ENCODE results near the gene IFNGR2.
"Not testable (repeated sequence)": the region's sequence is repeated elsewhere in the genome, so short reads cannot be mapped to it uniquely, and the experiment has no call there.

Gene IFNGR2

GRCh38 chr21:33403786-33404585 lies 773 bp downstream of the IFNGR2 start:
- DNase-seq: no peak

DNA sequence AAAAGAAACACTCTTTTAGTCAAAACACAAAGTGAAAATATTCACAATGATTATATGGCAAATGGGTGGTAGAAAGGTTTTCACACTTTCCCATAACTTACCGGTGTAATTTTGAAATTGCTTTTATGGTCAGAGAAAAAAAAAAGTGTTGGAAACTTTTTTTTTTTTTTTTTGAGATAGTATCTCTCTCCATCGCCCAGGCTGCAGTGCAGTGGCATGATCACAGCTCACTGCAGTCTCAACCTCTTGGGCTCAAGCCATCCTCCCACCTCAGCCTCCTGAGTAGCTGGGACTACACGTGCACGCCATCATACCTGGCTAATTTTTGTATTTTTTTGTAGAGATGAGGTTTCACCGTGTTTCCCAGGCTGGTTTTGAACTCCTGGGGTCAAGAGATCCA lies 3.3 kb downstream of the IFNGR2 start:
- DNase-seq: no peak

GRCh38 chr21:33411949-33412430 lies 8.8 kb downstream of the IFNGR2 start:
- DNase-seq: no peak

DNA sequence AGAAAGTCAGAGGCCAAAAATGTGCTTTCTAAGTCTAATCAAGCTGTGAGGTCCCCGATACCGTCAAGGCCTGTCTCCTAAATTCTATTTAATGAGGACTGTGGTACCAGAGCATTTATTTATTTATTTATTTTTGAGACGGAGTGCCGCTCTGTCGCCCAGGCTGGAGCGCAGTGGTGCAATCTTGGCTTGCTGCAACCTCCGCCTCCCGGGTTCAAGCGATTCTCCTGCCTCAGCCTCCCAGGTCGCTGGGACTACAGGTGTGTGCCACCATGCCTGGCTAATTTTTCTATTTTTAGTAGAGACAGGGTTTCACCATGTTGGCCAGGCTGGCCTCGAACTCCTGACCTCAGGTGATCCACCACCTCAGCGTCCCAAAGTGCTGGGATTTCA lies 9.2 kb downstream of the IFNGR2 start:
- DNase-seq: not testable (repeated sequence)

DNA sequence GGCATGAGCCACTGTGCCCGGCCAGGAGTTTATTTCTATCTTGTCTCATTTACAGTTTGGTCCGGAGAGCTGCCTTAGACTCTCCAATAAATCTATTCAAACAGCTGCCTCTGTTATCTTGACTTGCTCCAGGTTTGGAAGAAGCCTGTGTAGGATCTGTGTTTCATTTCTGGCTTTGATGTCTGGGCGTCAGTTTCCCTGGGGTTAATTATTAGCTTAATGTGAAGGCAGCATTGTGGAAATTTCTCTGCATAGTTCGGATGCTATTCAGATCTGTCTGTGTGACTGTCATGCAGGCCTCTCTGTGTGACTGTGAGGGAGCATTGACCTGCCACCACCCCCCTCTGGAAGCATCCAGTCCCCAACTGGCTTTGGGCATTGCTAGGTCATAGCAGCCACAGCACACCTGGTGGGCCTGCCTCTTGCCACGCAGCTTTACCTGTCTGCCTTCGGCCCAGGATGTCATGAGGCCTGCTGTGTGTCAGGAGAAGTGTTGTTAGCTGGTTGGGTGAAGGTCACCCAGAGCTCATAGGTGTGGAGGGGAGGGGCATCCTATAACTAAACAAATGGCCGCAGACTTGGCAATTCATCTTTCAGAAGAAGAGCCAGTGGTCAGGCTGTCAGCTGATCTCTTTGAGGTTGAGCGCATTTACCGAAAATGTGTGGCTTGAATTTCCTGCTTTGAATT lies 9.8 kb downstream of the IFNGR2 start:
- no peak for DNase-seq

DNA sequence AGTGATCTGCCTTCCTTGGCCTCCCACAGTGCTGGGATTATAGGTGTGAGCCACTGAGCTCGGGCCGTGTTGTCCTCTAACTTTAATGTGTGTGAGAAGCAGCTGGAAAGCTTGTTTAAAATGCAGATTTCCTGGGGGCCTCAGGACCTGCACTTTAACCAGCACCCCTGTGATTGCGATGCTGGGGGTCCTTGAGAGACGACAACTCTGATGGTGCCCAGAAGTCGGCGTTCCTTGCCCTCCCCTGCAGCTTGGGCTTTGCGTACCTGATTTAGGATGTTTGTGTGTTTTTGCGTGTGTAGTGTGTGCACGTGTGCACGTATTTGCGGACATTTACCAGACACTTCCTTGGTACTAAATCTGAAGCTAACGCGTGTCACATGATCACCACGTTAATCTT lies 10.9 kb downstream of the IFNGR2 start:
- no peak for DNase-seq

- no peak for DNase-seq
Observed at GRCh38 chr21:33414926-33415325, 11.7 kb downstream of the IFNGR2 start.

DNA sequence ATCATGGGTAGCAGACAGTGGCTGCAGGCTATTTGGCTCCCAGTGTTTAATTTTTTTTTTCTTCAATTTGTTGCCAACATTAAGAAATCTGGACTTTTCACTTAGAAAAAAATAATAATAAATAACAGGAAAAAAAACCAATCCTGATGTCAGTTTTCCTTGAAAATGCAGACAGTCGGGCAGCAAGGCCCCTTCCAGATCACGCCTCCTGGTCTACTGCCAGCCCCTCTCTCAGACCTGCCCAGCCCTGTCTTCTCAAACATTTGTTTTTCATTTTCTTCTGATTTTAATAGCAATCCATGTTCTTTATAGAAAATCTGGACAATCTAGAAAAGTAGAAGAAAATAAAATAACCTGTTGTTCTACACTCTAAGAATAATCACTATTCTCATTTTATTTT lies 15.5 kb downstream of the IFNGR2 start:
- DNase-seq: no peak

DNA sequence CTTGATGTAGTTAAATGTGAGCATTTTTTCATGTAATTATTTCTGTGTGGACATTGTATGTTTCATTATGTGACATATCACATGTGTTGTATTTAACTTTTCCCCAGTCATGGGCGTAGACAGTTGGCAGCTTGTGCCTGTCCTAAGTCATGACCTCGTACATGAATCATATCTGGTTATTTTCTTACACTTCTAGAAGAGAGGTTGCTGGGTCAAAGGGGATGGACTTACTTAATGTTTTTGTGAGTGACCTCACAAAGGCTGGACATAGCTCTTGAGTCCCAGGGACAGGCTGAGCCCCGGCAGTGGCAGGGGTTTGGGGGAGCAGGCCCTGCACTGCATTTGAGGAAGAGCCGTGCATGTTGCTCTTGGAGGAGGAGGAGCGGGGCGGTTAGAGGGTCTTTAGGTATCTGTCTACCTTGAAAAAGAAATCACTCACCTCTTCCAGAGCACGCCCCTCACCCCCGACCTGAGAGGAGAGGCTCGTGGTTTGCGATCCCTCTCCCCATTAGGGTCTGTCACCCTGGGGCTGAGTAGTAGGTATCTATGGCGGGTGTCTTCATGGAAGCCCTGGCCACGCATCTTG lies 16.4 kb downstream of the IFNGR2 start:
- DNase-seq: no peak

- DNase-seq: no peak
Observed at GRCh38 chr21:33421713-33422393, 18.6 kb downstream of the IFNGR2 start.

- DNase-seq: no peak
Observed at GRCh38 chr21:33424214-33424613, 21.0 kb downstream of the IFNGR2 start.

DNA sequence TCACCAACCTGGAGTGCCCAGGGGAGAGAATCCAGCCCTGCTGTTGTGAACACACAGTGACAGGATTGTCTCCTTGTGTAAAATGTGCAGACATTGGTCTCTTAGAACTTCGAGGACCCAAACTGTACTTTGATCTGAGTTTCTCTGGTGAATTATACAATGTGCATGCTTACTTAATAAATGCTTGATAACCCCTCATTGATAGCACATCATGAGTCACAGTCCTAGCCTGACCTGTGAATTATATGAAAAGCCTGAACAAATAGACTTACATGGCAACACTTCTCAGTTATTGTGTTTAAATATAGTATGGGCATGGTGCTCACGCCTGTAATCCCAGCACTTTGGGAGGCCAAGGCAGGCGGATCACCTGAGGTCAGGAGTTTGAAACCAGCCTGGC lies 22.6 kb downstream of the IFNGR2 start:
- no peak for DNase-seq

DNA sequence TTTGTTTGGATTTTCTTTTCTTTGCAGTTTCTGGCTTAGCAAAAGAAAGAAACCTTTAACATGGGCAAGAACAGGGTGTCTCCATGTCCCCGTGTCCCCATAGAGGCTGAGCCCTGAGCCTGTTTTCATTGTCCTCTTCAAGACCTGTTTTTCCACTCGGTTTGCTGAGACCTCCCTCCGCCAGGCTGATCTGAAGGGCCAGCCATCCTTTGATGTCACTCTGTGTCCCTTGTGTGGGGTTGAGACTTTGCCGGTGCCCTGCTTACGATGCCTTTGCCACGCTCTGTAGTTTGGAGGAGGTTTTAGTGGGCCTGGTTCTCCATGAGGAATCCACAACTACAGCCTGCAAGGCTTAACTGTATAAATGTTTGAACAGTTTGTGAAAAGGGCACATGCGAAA lies 23.8 kb downstream of the IFNGR2 start:
- no peak for DNase-seq

- no peak for DNase-seq
Observed at GRCh38 chr21:33428669-33429068, 25.5 kb downstream of the IFNGR2 start.

DNA sequence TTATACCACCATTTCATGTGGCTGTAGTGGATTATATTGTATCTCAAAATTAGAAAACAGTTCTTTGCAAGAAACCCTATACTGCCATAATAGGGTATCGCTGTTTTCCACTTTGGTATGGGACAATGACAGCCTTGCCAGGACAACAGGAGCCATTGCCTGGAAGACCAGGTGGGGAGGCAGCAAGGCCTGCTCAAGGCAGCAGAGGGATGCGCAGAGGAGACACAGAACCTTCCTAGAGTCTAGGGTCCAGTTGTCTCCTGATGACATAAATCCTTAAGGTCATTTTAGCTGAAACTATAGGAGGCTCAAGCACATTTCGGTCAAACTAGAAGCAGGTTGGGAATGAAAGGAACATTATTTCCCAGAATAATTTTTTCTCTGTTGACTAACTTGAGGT lies 27.6 kb downstream of the IFNGR2 start:
- no peak for DNase-seq

DNA sequence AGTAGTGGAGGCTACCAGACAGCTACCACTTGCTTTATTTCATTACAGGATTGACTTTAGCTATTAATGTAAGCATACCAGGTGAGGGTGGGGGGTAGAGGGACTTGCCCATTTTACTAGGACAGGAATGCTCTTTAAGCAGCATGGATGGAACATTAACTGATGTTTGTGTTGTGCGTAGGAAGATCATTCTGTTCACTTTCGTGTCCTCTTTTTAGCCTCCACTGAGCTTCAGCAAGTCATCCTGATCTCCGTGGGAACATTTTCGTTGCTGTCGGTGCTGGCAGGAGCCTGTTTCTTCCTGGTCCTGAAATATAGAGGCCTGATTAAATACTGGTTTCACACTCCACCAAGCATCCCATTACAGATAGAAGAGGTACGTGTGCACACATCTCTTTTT lies 29.3 kb downstream of the IFNGR2 start:
- DNase-seq: no peak

DNA sequence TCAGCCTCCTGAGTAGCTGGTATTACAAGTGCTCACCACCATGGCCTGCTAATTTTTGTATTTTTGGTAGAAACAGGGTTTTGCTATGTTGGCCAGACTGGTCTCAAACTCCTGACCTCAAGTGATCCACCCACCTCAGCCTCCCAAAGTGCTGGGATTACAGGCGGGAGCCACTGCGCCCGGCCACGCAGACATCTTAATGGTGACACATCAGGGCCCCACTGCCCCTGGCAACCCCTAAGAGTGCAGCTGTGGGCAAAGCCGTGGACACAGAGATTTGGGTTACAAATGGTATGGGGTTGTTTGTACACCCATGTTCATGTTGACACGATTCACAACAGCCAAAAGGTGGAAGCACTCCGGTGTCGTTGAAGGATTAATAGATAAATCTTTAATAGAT lies 29.8 kb downstream of the IFNGR2 start:
- DNase-seq: no peak

DNA sequence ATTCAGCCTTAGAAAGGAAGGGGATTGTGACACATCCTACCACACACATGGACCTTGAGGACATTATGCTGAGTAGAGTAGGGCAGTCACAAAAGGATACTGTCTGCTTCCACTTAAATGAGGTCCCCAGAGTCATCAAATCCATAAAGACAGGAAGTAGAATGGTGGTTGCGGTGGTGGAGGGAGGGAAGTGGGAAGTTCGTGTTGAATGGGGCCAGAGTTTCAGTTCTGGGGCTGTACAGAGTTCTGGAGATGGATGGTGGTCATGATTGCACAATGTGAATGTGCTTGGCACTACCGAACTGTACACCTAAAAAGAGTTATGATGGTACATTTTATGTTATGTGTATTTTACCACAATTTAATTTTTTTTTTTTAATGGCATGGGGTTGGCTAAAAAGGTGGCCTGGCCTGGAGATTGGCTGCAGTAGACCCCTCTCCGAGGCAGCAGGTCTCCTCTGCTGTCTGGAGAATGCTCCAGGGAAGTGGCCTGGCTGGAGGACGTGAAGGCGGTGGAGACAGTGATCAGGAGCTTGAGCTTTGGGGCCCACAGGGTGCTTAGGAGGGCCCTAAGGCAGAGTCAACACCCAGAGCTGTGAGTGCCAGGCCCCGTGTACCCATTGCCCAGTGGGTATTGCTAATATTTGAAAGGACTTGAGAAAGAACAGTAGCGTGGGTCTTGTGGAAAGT lies 30.4 kb downstream of the IFNGR2 start:
- DNase-seq: no peak

GRCh38 chr21:33434770-33435360 lies 31.7 kb downstream of the IFNGR2 start:
- no peak for DNase-seq

- DNase-seq: no peak
Observed at GRCh38 chr21:33437140-33437539, 33.9 kb downstream of the IFNGR2 start.

GRCh38 chr21:33441489-33442477 lies 38.6 kb downstream of the IFNGR2 start:
- DNase-seq: no peak
